GM13976 (cell line): Measurements from ENCODE around the gene CNKSR3.

Source experiments
- DNase-seq: peaks from one replicate; pipeline ENCODE4 v3.0.0; 2012; ENCODE audit warnings: low spot score
- in situ Hi-C: fragments of 300-500 bp; cut with MboI; formaldehyde crosslinking; loops from one replicate; pipeline ENCODE4 v1.12.0; 2022; ENCODE audit warnings: low sequenced_read_pairs, mixed read lengths, inconsistent platforms; ENCODE audit not compliant: unreplicated experiment
- TF ChIP-seq, protein P1 (sequence below): IDR thresholded peaks from 2 replicates; pipeline ENCODE4 v1.5.1; 2012; ENCODE audit warnings: borderline replicate concordance, mild to moderate bottlenecking; ENCODE audit not compliant: insufficient read depth; ENCODE audit errors: extremely low read depth, missing control alignments, control extremely low read depth

CNKSR3 gene

GRCh38 chr6:154367839-154368695, 142.4 kb downstream of the CNKSR3 start:
- in situ Hi-C loops: loop anchor here (10.0 kb wide), 2 partner anchors 93 to 213 kb away; no protein-coding TSS in a partner anchor
- no peak for DNase-seq
- TF ChIP-seq, protein P1, sequence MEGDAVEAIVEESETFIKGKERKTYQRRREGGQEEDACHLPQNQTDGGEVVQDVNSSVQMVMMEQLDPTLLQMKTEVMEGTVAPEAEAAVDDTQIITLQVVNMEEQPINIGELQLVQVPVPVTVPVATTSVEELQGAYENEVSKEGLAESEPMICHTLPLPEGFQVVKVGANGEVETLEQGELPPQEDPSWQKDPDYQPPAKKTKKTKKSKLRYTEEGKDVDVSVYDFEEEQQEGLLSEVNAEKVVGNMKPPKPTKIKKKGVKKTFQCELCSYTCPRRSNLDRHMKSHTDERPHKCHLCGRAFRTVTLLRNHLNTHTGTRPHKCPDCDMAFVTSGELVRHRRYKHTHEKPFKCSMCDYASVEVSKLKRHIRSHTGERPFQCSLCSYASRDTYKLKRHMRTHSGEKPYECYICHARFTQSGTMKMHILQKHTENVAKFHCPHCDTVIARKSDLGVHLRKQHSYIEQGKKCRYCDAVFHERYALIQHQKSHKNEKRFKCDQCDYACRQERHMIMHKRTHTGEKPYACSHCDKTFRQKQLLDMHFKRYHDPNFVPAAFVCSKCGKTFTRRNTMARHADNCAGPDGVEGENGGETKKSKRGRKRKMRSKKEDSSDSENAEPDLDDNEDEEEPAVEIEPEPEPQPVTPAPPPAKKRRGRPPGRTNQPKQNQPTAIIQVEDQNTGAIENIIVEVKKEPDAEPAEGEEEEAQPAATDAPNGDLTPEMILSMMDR: no peak

DNA sequence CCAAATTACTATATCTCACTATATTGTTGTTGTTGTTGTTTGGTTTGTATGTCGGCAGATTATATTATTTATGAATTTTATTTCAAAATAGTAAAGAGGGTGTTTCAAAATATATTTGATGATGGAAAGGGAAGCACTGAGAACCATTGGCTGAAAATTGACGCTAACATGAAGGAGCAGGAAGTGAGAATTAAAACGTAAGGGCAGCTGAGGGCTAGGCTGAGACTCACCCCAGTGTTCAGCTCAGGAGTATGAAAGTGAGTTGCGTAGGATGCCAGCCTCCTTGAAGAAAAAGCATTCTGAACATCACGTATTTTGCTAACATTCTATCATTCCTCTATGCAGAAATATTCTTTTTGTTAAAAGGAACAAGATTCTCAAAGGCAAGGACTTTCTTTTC, 143.1 kb downstream of the CNKSR3 start:
- TF ChIP-seq, protein P1: no peak
- no peak for DNase-seq
- in situ Hi-C loops: loop anchor here (10.0 kb wide), 2 partner anchors 93 to 213 kb away; no protein-coding TSS in a partner anchor

DNA sequence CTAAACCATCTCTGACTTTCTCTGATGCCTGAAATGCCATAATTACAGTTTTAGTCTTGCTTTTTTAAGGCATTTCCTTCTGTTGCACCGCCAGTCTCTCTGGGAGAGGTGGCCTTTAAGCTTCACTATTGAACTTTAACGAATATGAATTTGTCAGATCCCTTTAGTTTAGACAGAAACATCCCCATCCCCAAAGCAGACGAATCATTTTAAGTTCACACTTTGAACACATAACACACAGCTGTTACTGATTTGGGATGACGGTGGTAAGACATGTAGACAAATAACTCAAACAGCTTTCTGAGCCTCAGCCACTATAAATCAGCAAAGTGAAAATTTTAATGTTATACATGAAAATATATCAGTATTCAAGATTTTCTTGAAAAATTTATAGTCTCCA, 146.7 kb downstream of the CNKSR3 start:
- DNase-seq: no peak
- TF ChIP-seq, protein P1: no peak
- in situ Hi-C loops: loop anchor here (10.0 kb wide), 2 partner anchors 89 to 209 kb away; no protein-coding TSS in a partner anchor

GRCh38 chr6:154361476-154361875, 149.0 kb downstream of the CNKSR3 start:
- TF ChIP-seq, protein P1: no peak
- no peak for DNase-seq
- in situ Hi-C loops: loop anchor here (10.0 kb wide), 2 partner anchors 87 to 207 kb away; no protein-coding TSS in a partner anchor

GRCh38 chr6:154360476-154360875, 150.0 kb downstream of the CNKSR3 start:
- in situ Hi-C loops: loop anchor here (10.0 kb wide), 2 partner anchors 86 to 206 kb away; no protein-coding TSS in a partner anchor
- TF ChIP-seq, protein P1: no peak
- DNase-seq: no peak

DNA sequence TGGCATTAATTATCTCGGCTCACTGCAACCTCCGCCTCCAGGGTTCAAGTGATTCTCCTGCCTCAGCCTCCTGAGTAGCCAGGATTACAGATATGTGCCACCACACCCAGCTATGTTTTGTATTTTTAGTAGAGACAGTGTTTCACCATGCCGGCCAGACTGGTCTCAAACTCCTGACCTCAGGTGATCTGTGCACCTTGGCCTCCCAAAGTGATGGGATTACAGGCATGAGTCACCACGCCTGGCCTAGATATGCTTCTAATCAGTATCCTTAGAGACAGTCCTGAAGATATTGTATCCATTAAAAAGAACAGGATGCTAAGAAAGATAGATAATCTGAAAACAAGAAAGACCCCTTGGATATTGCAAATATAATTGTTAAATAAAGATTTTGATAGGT, 150.8 kb downstream of the CNKSR3 start:
- TF ChIP-seq, protein P1: no peak
- DNase-seq: no peak
- in situ Hi-C loops: loop anchor here (10.0 kb wide), 2 partner anchors 85 to 205 kb away; no protein-coding TSS in a partner anchor
